CD14-positive monocyte (primary cell): ENCODE results near the gene AGXT. TPM values are rescaled to one million over a fixed set of nuclear protein-coding genes. Genes with fewer than 3 reads are reported as not detected.

Experiments
- DNase-seq, 3 donors: peaks; one replicate each; pipeline ENCODE4 v3.0.0-alpha.2; 2011 to 2022
- H2AFZ ChIP-seq: 2 replicates; pipeline ENCODE4 v1.6.0; 2012; ENCODE audit warnings: mild to moderate bottlenecking, low read depth, low read length, inconsistent platforms; ENCODE audit not compliant: insufficient read depth, poor library complexity, severe bottlenecking
- H3K27ac ChIP-seq, 2 donors: 1 replicate in 1 of 2; 2 replicates in 1 of 2; pipeline ENCODE4 v1.5.1; 2012 to 2013; ENCODE audit warnings: low read length in 2 of 2, control low read depth in 1 of 2, inconsistent platforms in 1 of 2, low read depth in 1 of 2, mild to moderate bottlenecking in 1 of 2
- H3K27me3 ChIP-seq, 2 donors: one replicate each; pipeline versions ENCODE4 v1.6.0 to v1.6.1; 2011 to 2013; ENCODE audit warnings: low read length in 2 of 2; ENCODE audit not compliant: control insufficient read depth in 2 of 2, insufficient read depth in 2 of 2
- H3K36me3 ChIP-seq, 2 donors: replicated peaks in 1 of 2; 1 replicate in 1 of 2; 2 replicates in 1 of 2; pipeline versions ENCODE4 v1.5.1 to v1.6.1; 2012 to 2013; ENCODE audit warnings: low read length in 2 of 2, control low read depth in 1 of 2, inconsistent platforms in 1 of 2, mild to moderate bottlenecking in 1 of 2; ENCODE audit not compliant: insufficient read depth in 2 of 2, control insufficient read depth in 1 of 2
- H3K4me1 ChIP-seq, 2 donors: 1 replicate in 1 of 2; 2 replicates in 1 of 2; pipeline versions ENCODE4 v1.5.1 to v1.6.1; 2012 to 2013; ENCODE audit warnings: low read length in 2 of 2, control low read depth in 1 of 2, inconsistent platforms in 1 of 2, mild to moderate bottlenecking in 1 of 2, moderate library complexity in 1 of 2; ENCODE audit not compliant: insufficient read depth in 2 of 2, control insufficient read depth in 1 of 2
- H3K4me2 ChIP-seq: replicated peaks from 2 replicates; pipeline ENCODE3; 2012; ENCODE audit warnings: low read length, moderate library complexity, mild to moderate bottlenecking; ENCODE audit not compliant: poor library complexity, severe bottlenecking; ENCODE audit errors: extremely low read depth
- H3K4me3 ChIP-seq, 3 experiments: fragments of 200-600 bp in 1 of 3; sonication (generic) in 1 of 3; replicated peaks in 1 of 3; 1 replicate in 2 of 3; 2 replicates in 1 of 3; pipeline ENCODE4 v1.5.1; 2011 to 2013; ENCODE audit warnings: low read length in 3 of 3, mild to moderate bottlenecking in 3 of 3, control low read depth in 2 of 3, low read depth in 2 of 3, inconsistent platforms in 1 of 3, moderate library complexity in 1 of 3
- H3K79me2 ChIP-seq: 2 replicates; pipeline ENCODE4 v1.6.0; 2012; ENCODE audit warnings: mild to moderate bottlenecking, control low read depth, inconsistent platforms, low read length, moderate library complexity; ENCODE audit not compliant: insufficient read depth
- H3K9ac ChIP-seq: 2 replicates; pipeline ENCODE4 v1.6.0; 2017; ENCODE audit warnings: low read length, mild to moderate bottlenecking; ENCODE audit not compliant: insufficient read depth, poor library complexity, severe bottlenecking
- H3K9me3 ChIP-seq, 2 donors: replicated peaks in 1 of 2; 1 replicate in 1 of 2; 2 replicates in 1 of 2; pipeline versions ENCODE4 v1.5.1 to v1.6.1; 2012 to 2013; ENCODE audit warnings: low read length in 2 of 2, control low read depth in 1 of 2; ENCODE audit not compliant: control insufficient read depth in 1 of 2, insufficient read depth in 1 of 2
- H4K20me1 ChIP-seq: 2 replicates; pipeline ENCODE4 v1.6.0; 2012; ENCODE audit warnings: mild to moderate bottlenecking, low read length, control low read depth, moderate library complexity; ENCODE audit not compliant: insufficient read depth
- H3K27ac Mint-ChIP-seq, 7 donors: one replicate each; pipeline ENCODE4 v1.8.0; 2020; ENCODE audit warnings: mild to moderate bottlenecking in 7 of 7, mixed read lengths in 7 of 7, moderate library complexity in 6 of 7, inconsistent platforms in 2 of 7
- H3K27me3 Mint-ChIP-seq, 3 donors: one replicate each; pipeline ENCODE4 v1.8.0; 2021 to 2022; ENCODE audit warnings: low read depth in 3 of 3, mild to moderate bottlenecking in 3 of 3, mixed read lengths in 3 of 3, moderate library complexity in 3 of 3, inconsistent platforms in 1 of 3
- H3K36me3 Mint-ChIP-seq, 2 donors: one replicate each; pipeline ENCODE4 v1.8.0; 2020; ENCODE audit warnings: mixed read lengths in 2 of 2, inconsistent platforms in 1 of 2, mild to moderate bottlenecking in 1 of 2
- H3K4me1 Mint-ChIP-seq: one replicate; pipeline ENCODE4 v1.8.0; 2020; ENCODE audit warnings: mild to moderate bottlenecking, mixed read lengths
- H3K4me3 Mint-ChIP-seq, 2 donors: one replicate each; pipeline ENCODE4 v1.8.0; 2020; ENCODE audit warnings: mild to moderate bottlenecking in 2 of 2, mixed read lengths in 2 of 2, moderate library complexity in 1 of 2
- H3K9me3 Mint-ChIP-seq, 7 donors: one replicate each; pipeline ENCODE4 v1.8.0; 2020 to 2022; ENCODE audit warnings: mixed read lengths in 7 of 7, mild to moderate bottlenecking in 6 of 7, moderate library complexity in 6 of 7, inconsistent platforms in 2 of 7
- WGBS: methylation state at CpG from one replicate; pipeline ENCODE4 v1.1.5; 2013; ENCODE audit warnings: missing lambda C conversion rate; ENCODE audit not compliant: insufficient coverage; 5-methylcytosine and 5-hydroxymethylcytosine counted together
- intact Hi-C, 2 donors: fragments of 100-400 bp; cut with micrococcal nuclease; formaldehyde crosslinking; loops; one replicate each; pipeline versions ENCODE4 v1.15.0 to v1.15.1; 2023
- polyA plus RNA-seq, 3 donors: library from polyadenylated mRNA; depleted of rRNA in 1 of 3; unstranded in 2 of 3; stranded (reverse) in 1 of 3; fragments of 300-500 nt in 2 of 3; fragments of >200 nt in 1 of 3; fragmentation: Illumina TruSeq in 2 of 3; gene quantifications; 1 replicate in 2 of 3; 2 replicates in 1 of 3; pipeline ENCODE4 v1.2.3, GENCODE V29; 2012 to 2021
- TF ChIP-seq, protein P1 (sequence below): fragments of 200-600 bp; IDR thresholded peaks from one replicate; pipeline ENCODE4 v1.8.0; 2022; ENCODE audit warnings: antibody characterized with exemption, mild to moderate bottlenecking

AGXT gene
- polyA plus RNA-seq, 3 donors = not detected

GRCh38 chr2:240858871-240859270, 9.8 kb upstream of the AGXT start:
- H2AFZ ChIP-seq = no peak overlapping the region
- H3K4me1 Mint-ChIP-seq = no peaks in the 10 kb centered on the region
- 93% methylated on average over 10 of the region's 10 CpGs for WGBS

GRCh38 chr2:240861547-240861946, 7.1 kb upstream of the AGXT start:
- Histone ChIP-seq H3K4me2 (no peak overlapping the region), H3K79me2 (no peaks in the 10 kb centered on the region), H3K27me3 (no peaks in the 10 kb centered on the region), H4K20me1 (no peaks in the 10 kb centered on the region), H3K9me3 (no peaks in the 10 kb centered on the region), H3K36me3 (no peaks in the 10 kb centered on the region), H2AFZ (no peak overlapping the region), H3K4me1 (no peaks in the 10 kb centered on the region), H3K4me3 (no peak overlapping the region), H3K9ac (no peak overlapping the region), H3K27ac (no peak overlapping the region)
- peaks cover 0 to 8% (median 5%) of the 10 kb centered on the region in 3 donors for H3K27me3 Mint-ChIP-seq
- H3K27ac Mint-ChIP-seq = no peak overlapping the region
- H3K4me1 Mint-ChIP-seq = peaks cover 5% of the 10 kb centered on the region
- DNase-seq = no peak
- no peak overlapping the region for H3K4me3 Mint-ChIP-seq
- no CpG with 5 or more reads among the region's 2 CpGs for WGBS
- no peaks in the 10 kb centered on the region for H3K9me3 Mint-ChIP-seq
- intact Hi-C loops = no loop called here
- TF ChIP-seq, protein P1, sequence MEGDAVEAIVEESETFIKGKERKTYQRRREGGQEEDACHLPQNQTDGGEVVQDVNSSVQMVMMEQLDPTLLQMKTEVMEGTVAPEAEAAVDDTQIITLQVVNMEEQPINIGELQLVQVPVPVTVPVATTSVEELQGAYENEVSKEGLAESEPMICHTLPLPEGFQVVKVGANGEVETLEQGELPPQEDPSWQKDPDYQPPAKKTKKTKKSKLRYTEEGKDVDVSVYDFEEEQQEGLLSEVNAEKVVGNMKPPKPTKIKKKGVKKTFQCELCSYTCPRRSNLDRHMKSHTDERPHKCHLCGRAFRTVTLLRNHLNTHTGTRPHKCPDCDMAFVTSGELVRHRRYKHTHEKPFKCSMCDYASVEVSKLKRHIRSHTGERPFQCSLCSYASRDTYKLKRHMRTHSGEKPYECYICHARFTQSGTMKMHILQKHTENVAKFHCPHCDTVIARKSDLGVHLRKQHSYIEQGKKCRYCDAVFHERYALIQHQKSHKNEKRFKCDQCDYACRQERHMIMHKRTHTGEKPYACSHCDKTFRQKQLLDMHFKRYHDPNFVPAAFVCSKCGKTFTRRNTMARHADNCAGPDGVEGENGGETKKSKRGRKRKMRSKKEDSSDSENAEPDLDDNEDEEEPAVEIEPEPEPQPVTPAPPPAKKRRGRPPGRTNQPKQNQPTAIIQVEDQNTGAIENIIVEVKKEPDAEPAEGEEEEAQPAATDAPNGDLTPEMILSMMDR = no peak
- H3K36me3 Mint-ChIP-seq = no peaks in the 10 kb centered on the region

More at GRCh38 chr2:240858871-240859270, 9.8 kb upstream of the AGXT start:
- Histone ChIP-seq H3K4me2 (no peak overlapping the region), H3K9ac (no peak overlapping the region), H3K27me3 (no peaks in the 10 kb centered on the region), H4K20me1 (no peaks in the 10 kb centered on the region), H3K79me2 (no peaks in the 10 kb centered on the region), H3K9me3 (peaks cover 11 to 18% of the 10 kb centered on the region in 2 donors), H3K36me3 (no peaks in the 10 kb centered on the region), H3K27ac (no peak overlapping the region), H3K4me3 (no peak overlapping the region), H3K4me1 (no peaks in the 10 kb centered on the region)
- H3K27ac Mint-ChIP-seq = no peak overlapping the region
- DNase-seq = no peak
- H3K27me3 Mint-ChIP-seq = peaks cover 0 to 11% (median 5%) of the 10 kb centered on the region in 3 donors
- TF ChIP-seq, protein P1 = no peak
- no peak overlapping the region for H3K4me3 Mint-ChIP-seq
- intact Hi-C loops = no loop called here
- H3K36me3 Mint-ChIP-seq = no peaks in the 10 kb centered on the region
- peaks cover 12 to 20% (median 16%) of the 10 kb centered on the region in 7 donors for H3K9me3 Mint-ChIP-seq
